GM19099 (cell line): Measurements from ENCODE around the gene PODXL.

Experiments
- POLR2A ChIP-seq: IDR thresholded peaks from 3 replicates; pipeline ENCODE4 v1.6.1; 2011; ENCODE audit warnings: low read depth; ENCODE audit not compliant: insufficient read length; ENCODE audit errors: extremely low read depth

Gene PODXL

GRCh38 chr7:131578602-131579001 lies 22.2 kb upstream of the PODXL start:
- no peak for TF ChIP-seq POLR2A

GRCh38 chr7:131574741-131575140 lies 18.3 kb upstream of the PODXL start:
- no peak for TF ChIP-seq POLR2A

GRCh38 chr7:131570401-131570800 lies 14.0 kb upstream of the PODXL start:
- no peak for TF ChIP-seq POLR2A

DNA sequence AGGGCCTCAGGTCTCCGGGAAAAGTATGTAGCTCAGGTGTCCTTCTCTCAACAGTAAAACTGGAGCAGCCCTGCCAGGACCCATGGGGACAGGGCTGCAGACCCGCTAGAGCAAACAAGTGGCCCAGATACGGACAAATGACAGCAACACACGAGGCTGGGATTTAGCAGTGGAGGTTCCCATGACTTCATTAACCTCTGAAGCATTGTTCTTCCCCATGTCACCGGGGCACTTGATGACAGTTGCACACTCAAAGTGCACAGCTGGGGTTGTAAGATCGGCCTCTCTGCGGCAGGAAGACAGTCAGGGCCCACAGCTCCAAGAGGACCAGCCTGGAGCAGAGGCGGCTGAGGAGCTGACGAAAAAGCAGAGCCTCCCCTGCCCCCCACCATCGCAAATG lies 12.5 kb upstream of the PODXL start:
- TF ChIP-seq POLR2A, result no peak

- no peak for TF ChIP-seq POLR2A
These were observed 12.1 kb upstream of the PODXL start for GRCh38 chr7:131568510-131568909.

GRCh38 chr7:131564640-131565039 lies 8.2 kb upstream of the PODXL start:
- TF ChIP-seq POLR2A, result no peak

GRCh38 chr7:131563918-131564317 lies 7.5 kb upstream of the PODXL start:
- no peak for TF ChIP-seq POLR2A

GRCh38 chr7:131562941-131563340 lies 6.5 kb upstream of the PODXL start:
- no peak for TF ChIP-seq POLR2A

DNA sequence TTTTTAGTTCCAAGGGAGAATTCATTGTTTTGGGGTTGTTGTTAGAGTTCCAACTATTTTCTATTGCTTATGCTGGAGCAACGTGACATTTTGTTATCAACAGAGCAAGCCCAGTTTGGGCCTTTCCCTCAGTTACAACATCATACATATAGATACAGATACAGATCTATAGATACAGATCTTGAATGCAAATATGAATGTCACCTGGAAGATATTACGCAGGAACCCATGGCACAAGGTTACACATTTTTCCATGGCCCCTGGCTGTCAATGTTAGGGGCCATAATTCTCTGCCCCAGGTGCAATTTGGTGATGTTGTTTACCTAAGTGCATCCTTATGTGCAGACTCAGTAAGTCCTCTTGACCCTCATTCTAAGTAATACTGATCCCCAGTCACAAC lies 3.6 kb upstream of the PODXL start:
- no peak for TF ChIP-seq POLR2A

- TF ChIP-seq POLR2A, result no peak
These were observed 1.4 kb upstream of the PODXL start for GRCh38 chr7:131557652-131558385.

DNA sequence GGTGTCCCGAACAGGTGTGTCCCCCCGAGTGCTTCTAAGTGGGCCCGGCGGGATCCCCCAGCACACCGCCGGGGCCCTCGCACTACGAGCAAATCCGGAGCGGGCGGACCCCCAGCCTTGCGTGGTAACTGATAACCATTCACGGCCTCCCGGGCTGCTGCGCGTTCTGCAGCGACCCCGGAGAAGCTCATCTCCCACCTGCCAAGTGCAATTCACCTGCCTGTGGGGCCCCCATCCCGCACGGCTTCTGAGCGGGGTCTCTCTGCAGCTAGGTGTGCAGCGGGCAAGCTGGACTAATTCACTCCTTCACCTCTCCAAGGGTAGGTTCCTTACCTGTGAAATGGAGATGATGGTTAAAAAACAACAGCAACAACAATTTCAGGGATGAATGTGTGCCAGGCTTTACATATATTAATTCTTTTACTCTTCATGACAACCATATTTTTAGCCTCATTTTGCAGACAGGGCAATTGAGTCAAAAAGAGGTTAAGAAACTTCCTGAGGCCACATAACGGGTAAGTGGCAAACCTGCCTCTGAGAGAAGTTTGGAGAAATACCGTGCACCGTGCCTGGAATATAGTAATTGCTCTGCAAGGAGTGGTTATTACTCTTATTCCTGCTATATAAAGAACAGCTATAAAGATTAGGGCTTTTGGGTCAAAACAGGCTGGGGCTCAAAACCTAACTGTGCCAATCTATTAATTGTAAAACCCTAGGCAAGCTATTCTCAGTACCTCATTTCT lies 652 bp upstream of the PODXL start:
- no peak for TF ChIP-seq POLR2A

DNA sequence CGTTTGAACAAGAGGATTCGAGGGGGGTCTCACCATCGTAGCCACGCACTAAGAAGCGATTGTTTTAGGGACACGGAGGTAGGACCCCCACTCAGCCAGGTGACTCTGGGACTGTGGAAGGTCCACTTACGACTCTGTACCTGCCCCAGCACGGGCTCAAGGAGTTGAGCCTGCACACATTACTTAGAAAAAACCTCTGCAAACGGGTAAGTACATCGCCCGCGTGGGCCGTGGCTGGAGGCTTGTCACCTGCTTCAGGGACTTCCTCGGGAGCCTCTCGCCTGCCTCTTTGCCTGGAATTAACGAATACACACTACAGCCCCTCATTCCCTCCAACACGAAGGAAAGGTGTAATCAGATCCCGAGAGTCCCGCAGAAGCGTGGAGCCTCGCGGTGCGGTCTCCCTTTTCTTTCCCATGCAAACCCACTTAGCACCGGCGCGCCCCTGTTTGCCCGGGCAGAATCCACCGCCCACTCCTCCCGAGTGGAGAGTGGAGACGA lies 826 bp downstream of the PODXL start:
- no peak for TF ChIP-seq POLR2A

DNA sequence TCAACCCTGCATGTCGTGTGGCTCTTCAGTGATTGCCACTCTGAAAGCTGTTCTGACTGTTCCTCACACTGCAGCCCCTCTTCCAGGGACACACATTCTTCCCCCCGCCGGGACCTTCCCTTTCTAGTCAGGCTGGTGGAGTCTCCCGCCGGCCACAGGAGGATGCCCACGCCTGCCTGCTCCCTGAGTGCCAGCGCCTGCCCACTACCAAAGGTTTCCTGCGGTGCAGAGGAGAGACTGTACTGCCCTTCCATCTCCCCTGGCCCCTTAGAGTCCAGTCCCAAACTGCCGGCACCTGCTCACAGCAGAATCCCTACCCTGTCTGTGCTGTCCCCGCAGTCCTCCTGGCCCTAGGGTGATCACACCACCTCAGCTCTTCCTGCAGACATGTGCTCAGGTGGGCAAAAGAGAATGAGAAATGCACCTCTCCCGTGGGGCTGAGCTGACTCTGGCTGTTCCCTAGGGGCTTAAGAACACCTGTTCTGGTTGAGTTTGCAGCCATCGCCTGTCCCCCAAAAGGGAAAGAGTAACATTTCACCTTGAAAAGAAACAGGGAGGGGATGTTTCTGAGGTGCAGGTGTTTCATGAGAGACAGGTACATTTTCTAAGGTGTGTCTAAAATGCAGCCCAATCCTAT lies 1.4 kb downstream of the PODXL start:
- TF ChIP-seq POLR2A, result no peak

- no peak for TF ChIP-seq POLR2A
These were observed 2.5 kb downstream of the PODXL start for GRCh38 chr7:131553931-131554330.

GRCh38 chr7:131552053-131552452 lies 4.4 kb downstream of the PODXL start:
- TF ChIP-seq POLR2A, result no peak

- no peak for TF ChIP-seq POLR2A
These were observed 5.6 kb downstream of the PODXL start for GRCh38 chr7:131550846-131551245.
